Fibroblast of skin of left biceps (primary cell): ENCODE measurements around the gene PMF1.
"Not testable (repeated sequence)": the region's sequence is repeated elsewhere in the genome, so short reads cannot be mapped to it uniquely, and the experiment has no call there.

ENCODE experiments used
- DNase-seq, 2 experiments: peaks; one replicate each; pipeline ENCODE4 v3.0.0-alpha.2; 2013; ENCODE audit warnings: low read depth in 2 of 2

The PMF1 gene

DNA sequence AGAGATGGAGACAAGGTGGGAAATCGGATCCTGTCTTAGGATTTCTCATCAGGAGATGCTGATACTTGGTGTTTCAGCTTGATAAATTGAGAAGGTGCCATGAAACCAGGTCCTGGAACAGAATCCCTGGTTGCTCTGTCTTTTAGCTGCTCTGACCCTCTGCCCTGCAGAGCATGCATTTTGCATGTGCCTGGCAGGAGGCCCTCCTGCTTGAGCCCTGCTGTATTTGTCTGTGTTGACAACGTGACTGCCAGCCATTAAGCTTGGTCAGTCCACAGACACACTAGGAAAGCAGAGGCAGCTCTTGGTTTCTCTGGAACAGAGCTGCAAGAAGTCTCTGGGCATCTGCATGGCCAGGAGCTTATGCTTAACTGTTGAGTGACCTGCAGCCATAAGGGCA lies 16.4 kb upstream of the PMF1 start:
- no peak for DNase-seq

DNA sequence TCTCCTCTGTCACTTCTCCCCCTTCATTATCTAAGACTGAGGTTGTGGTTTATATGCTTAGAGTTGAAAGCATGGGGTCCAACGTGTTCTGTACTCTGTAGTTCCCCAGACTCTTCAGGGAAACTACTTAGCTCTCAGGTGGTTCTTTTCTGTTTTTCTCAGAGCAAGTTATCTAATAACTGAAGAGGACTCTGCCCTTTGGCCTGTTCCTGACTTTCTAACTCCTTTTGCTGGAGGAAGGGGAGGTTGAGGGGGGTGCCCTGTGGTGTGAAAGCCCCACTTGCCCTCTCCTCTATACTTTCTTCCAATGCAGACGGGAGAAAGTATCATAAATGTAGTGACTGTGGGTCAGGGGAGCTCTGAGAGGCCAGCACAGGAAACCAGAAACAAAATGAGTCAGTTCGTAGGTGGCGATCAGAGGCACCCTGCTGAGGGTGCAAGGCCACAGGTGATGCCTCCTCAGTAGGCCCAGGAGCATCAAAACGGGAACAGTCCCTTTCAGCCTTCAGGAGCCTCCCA lies 13.9 kb upstream of the PMF1 start:
- no peak for DNase-seq

DNA sequence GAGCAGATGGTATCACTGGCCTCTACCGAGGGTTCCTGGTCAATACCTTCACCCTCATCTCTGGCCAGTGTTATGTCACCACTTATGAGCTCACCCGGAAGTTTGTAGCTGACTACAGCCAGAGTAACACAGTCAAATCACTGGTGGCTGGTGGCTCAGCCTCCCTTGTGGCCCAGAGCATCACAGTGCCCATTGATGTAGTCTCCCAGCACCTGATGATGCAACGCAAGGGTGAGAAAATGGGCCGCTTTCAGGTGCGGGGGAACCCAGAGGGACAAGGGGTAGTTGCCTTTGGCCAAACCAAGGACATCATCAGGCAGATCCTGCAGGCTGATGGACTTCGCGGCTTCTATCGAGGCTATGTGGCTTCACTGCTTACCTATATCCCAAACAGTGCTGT lies 12.8 kb upstream of the PMF1 start:
- no peak for DNase-seq

DNA sequence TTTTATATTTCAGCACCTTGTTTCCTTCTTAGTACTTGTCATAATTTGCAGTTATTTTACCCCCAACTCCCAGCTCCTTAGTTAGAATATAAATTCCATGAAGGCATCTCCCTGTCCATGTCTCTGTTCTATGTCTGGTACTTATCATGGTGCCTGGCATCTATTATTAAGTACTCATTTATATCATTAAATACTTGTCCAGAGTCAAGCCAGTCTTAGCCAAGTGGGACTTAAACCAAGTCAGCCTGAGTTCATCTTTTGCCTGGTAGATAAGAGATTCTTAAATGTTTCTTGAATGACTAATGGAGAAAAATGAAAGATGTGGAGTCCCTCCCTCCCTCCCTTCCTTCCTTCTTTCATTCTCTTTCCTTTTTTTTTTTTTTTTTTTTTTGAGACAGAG lies 9.5 kb upstream of the PMF1 start:
- DNase-seq: no peak

DNA sequence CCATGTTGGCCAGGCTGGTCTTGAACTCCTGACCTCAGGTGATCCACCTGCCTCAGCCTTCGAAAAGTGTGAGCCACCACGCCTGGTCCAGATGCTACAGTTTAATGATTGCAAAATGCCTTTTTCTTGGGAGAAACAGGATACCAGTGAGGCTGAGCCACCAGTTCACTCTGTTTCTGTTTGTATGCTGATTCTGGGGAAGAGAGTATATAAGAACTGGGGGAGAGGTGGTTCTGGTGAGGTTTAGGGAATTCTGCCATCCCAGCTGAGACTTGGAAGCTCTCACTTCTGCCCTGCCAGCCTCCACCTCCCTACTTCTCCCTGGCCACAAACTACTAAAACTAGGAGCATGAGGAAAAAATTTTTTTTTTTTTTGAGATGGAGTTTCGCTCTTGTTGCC lies 8.1 kb upstream of the PMF1 start:
- no peak for DNase-seq

DNA sequence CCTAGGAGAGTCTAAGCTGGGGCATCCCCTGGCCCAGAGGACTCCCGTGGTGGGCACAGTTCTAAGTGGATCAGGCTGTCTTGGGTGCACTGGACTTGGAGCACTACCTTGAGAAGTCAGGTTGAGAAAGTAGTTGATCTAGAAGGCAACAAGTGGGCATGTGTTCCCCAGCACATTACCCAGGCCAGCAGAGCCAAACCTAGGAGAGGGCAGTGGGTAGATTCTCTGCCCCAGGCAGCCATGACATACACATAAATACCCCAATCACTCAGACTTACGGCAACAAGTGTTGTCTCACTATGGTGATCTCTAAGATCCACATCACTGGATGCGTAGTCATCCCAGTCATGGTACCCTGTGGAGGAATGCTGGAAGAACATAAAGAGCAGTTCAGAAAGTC lies 1.6 kb upstream of the PMF1 start:
- no peak for DNase-seq

DNA sequence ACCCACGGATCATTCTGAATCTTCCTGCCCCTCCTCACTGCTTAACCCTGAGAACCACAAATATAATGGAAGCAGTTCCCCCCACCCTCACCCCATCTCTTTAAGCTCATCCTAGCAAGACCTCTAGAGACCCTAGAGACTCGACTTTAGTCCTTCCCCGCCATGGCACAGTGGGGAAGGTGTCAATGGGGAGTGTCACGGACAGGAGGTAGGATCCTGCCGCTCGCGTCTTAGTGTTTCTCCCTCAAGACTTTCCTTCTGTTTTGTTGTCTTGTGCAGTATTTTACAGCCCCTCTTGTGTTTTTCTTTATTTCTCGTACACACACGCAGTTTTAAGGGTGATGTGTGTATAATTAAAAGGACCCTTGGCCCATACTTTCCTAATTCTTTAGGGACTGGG lies 677 bp upstream of the PMF1 start:
- DNase-seq: no peak

DNA sequence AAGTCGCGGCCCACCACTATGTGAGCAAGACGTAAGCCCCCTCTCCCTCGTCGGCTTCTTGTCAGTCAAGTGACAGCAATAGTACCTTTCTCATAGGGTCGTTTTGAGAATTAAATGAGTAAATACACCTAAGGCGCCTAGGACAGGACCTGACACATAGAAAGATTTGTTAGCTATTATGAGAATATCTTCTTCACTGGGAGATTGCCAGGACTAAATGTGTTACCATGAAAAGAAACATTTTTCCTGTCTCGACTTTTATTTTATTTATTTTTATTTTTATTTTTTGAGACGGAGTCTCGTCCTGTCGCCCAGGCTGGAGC lies 798 bp downstream of the PMF1 start:
- no peak for DNase-seq

DNA sequence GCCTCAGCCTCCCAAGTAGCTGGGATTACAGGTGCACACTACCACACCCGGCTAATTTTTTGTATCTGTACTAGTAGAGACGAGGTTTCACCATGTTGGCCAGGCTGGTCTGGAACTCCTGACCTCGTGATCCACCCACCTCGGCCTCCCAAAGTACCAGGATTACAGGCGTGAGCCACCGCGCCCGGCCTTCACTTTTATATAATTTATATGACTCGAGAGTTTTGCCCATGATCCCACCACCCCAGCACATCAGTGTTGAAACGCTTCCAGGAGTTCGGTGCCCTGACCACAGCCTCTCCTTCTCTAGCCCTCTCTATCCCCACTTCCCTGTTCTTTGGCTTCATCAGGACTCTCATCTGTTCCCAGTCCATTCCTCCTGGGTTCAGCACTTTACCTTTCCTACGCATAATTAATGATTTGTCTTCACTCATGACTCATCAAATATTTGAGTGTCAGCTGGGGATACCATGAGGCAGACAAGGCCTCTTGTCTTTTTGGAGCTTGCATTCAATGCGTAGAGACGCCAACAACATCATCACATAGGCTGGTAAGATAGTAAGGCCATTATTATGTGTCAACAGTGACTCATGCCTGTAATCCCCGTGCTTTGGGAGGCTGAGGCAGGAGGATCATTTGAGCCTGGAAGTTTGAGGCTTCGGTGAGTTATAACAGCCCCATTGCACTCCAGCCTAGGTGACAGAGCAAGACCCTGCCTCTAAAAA lies 1.4 kb downstream of the PMF1 start:
- no peak for DNase-seq

DNA sequence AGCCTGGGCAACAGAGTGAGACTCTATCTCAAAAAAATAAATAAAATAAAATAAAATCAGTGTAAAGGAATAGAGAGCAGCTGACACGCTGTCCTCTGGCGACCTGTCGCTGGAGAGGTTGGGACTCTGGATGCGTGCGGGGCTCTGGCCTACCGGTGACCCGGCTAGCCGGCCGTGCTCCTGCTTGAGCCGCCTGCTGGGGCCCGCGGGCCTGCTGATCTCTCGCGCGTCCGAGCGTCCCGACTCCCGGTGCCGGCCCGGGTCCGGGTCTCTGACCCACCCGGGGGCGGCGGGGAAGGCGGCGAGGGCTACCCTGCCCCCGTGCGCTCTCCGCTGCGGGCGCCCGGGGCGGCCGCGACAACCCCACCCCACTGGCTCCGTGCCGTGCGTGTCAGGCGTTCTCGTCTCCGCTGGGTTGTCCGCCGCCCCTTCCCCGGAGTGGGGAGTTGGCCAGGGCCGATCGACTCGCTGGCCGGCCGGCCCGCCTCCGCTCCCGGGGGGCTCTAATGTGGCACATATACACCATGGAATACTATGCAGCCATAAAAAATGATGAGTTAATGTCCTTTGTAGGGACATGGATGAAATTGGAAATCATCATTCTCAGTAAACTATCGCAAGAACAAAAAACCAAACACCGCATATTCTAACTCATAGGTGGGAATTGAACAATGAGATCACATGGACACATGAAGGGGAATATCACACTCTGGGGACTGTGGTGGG lies 3.7 kb downstream of the PMF1 start:
- DNase-seq: not testable (repeated sequence)

DNA sequence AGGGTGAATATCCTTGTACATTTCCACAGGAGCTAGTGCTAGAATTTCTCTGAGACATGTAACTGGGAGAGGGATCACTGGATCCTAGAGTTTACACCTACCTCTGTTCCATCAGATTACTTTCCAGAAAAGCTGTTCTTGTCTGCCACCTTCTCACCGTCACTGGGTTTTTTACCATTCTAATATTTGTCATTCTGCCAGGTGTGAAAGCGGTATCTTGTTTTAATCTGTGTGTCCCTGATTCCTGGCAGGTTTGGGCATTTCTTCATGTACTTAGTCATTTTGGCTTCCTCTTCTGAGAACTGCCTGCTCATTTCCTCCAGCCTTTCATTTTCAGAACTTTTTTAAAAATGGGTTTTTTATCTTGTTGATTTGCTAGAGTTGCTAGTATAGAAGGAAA lies 5.1 kb downstream of the PMF1 start:
- DNase-seq: no peak

DNA sequence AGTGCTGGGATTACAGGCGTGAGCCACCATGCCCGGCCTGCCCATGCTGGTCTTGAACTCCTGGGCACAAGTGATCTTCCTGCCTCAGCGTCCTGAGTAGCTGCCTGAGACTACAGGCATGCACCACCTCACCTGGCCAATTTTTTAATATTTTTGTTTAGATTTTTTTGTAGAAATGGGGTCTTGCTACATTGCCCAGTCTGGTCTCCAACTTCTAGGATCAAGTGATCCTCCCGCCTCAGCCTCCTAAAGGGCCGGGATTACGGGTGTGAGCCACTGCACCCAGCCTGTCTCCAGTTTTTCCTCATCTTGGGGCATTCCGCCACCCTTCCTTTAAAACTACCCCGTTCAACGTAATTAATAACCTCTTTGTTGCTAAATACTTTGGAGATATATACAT lies 7.4 kb downstream of the PMF1 start:
- DNase-seq: no peak

DNA sequence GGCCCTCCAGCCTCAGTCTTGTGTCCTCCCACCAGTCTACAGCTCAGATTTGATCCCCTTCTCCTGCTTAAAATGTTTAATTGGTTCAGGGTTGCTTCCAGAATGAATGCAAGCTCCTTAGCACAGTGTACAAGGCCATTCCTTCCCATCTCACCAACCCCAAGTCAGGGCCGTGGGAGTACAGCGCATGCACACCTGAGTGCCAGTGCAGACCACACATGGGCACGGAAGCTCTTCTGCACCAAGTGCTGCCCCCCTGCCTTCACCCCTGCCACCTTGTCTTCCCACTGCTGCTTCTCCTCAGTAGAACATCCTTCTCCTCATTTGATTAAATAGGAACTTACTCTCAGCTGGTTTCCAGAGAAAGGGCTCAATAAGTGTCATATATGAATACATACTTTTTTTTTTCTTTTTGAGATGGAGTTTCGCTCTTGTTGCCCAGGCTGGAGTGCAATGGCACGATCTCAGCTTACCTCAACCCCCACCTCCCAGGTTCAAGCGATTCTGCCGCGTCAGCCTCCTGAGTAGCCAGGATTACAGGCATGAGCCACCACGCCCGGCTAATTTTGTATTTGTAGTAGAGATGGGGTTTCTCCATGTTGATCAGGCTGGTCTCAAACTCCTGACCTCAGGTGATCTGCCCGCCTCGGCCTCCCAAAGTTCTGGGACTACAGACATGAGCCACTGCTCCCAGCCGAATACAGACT lies 9.3 kb downstream of the PMF1 start:
- no peak for DNase-seq

DNA sequence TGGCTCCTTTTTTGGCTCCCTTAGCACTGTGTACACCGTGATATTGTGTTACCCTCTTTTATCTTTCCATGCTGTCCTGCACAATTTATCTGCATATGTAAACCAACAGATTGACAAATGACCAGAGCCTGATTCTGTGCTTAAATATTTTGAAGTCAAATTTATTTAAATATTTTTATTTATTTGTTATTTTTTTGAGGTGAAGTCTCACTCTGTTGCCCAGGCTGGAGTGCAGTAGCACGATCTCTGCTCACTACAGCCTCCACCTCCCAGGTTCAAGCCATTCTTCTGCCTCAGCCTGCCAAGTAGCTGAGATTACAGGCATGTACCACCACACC lies 12.8 kb downstream of the PMF1 start:
- DNase-seq: no peak

DNA sequence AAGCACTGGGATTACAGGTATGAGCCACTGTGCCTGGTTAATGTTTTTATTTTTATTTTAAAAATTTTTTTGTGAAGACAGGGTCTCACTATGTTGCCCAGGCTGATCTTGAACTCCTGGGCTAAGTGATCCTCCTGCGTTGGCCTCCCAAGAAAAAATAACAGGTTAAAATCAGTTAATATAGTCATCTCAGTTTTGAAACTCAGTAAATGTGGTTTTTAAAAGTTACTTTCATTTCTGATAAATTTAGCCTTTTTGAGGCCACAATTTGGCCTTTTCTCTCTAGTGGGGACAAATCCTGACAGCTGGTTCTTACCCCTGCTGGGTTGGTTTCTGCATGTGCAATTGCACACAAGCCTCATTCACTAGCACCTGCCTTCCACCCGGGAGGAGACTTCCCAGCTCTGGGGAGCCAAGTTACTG lies 13.3 kb downstream of the PMF1 start:
- DNase-seq: no peak

DNA sequence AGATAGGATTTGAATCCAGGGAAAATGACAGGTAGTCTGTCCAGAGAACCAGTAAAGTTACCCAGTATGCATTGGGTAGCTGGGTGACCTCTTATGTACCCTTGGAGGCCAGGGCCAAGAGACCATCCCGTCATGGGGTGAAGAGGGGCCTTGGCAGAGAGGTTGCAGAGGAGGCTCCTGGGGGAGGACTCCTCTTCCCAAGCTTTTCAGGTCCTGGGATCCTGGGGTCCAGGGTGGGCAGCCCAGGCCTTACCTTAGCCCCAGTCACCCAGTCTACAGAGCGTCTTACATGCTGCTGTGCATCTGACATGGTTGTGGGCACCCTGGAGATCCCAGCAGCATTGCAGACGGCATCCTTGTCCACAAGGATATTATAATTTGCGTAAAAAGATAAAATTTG lies 14.0 kb downstream of the PMF1 start:
- no peak for DNase-seq

DNA sequence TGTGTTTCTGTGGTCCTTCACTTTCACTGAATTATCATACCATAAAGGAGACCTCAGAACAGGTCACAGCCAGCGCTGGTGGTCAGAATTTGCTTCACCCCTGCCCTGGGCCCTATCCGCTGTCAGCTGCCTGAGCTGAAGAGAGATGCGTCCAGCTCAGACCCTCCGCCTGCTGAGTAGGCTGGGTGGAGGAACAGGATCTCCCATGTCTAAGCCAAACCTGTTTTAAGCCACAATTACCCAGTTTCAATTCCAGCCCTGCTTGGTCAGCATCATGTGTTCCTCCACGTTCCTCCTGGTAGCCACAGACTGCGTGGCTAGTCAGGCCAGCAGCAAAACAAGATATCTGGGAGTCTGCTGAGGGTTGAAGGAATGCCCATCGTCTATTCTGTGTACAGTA lies 15.7 kb downstream of the PMF1 start:
- DNase-seq: no peak

DNA sequence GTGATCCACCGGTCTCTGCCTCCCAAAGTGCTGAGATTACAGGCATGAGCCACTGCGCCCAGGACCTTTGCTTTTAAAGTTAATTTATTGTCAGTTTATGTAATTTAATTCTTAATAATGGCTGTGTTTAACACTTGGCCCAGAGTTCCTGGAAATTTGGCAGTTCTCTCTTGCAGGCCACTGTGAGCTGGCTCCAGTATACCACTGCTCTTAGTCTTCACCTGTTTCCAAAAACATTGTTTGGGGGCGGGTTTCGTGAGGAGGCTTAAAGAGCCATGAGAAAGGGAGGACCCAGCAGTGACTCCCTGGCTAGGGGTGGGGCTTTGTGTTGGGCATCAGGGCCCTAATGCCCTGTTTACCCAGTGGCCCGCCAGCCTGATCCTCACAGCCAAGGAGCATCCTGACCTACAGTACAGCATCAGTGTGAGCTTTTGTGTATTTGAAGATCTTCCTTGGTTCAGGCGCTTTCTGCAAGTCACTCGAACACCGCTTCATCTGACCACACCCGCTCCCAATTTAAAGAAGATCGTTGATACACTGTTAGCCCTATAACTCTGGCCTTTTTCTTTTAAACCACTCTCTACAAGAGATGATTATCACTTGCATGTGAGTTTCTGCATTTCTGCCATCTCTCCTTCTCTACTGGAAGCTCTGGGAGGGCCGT lies 17.1 kb downstream of the PMF1 start:
- DNase-seq: no peak

DNA sequence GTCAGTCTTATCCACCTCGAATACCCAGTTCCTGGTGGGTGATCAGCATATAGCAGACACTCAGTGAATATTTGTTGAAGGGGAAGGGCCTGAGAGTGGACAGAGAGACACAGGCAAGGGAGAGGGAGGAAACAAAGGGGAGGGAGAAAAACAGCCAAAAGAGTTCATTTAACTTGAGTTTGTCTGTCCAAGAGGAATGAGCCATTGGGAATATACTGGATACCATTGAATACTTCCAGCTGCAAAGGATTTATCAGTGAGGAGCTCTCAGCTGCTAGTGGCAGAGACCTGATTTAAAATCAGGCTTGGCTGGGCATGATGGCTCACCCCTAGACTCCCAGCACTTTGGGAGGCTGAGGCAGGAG lies 17.6 kb downstream of the PMF1 start:
- DNase-seq: no peak

DNA sequence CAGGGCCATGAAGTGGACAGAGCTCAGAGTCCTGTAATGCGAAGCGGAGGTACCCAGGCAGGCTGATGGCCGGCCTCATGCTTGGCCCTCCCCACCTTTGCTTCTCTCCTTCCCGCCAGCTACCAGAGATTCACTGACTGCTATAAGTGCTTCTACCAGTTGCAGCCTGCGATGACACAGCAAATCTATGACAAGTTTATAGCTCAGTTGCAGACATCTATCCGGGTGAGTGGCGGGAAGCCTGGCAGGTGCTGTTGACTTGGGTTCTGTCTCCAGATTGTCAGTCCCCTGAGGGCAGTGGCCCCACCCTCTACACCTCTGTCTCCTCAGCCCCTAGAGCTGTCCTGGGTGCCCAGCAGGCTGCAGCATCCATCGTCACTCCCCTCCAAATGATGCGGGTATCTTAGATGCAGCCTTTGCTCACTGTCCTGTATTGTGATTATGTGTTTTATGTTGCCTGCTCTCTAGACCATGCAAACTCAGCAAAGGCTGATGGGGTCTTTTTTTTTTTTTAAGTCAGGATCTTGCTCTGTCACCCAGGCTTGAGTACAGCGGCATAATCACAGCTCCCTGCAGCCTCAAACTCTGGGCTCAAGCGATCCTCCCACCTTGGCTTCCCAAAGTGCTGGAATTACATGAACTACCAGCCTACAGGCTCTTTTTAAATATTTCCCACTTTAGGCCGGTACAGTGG lies 19.5 kb downstream of the PMF1 start:
- no peak for DNase-seq

DNA sequence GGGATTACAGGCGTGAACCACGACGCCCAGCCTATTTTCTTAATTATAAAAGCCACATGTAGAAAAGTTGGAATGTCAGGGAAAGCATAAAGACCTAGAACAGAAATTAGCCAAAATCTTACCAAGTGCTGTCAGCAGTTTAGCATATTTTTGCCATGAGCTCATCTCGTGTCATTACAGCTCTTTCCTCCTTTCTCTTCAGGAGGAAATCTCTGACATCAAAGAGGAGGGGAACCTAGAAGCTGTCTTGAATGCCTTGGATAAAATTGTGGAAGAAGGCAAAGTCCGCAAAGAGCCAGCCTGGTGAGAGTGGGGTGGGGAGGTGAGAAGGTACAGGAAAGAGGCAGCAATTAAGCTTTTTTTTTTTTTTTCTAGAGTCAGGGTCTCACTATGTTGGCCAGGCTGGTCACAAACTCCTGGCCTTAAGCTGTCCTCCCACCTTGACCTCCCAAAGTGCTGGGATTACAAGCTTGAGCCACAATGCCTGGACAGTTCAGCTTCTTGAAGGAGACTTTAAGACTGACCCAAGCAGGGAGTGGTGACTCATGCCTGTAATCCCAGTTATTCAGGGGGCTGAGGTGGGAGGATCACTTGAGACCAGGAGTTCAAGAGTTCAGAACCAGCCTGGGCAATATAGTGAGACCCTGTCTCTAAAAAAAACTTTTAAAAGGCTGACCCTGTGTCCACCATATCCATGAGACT lies 20.8 kb downstream of the PMF1 start:
- DNase-seq: peak; percentile 68
